HUES48 (cell line): ENCODE results near the gene WT1.

Experiments used
- H3K27ac ChIP-seq: one replicate; pipeline ENCODE4 v1.7.0; 2013; ENCODE audit warnings: low read depth, low read length, inconsistent platforms
- H3K27me3 ChIP-seq: 2 replicates; pipeline ENCODE4 v1.6.1; 2013; ENCODE audit warnings: mild to moderate bottlenecking, low read length; ENCODE audit not compliant: control insufficient read depth, insufficient read depth
- H3K36me3 ChIP-seq: 2 replicates; pipeline ENCODE4 v1.6.1; 2013; ENCODE audit warnings: low read length; ENCODE audit not compliant: control insufficient read depth, insufficient read depth
- H3K4me1 ChIP-seq: 2 replicates; pipeline ENCODE4 v1.6.1; 2013; ENCODE audit warnings: mild to moderate bottlenecking, low read length; ENCODE audit not compliant: control insufficient read depth, insufficient read depth
- H3K4me3 ChIP-seq: 2 replicates; pipeline ENCODE4 v1.5.1; 2013; ENCODE audit warnings: mild to moderate bottlenecking, low read depth, low read length
- H3K9ac ChIP-seq: 2 replicates; pipeline ENCODE4 v1.6.1; 2013; ENCODE audit warnings: mild to moderate bottlenecking, low read depth, low read length, moderate library complexity
- H3K9me3 ChIP-seq: 2 replicates; pipeline ENCODE4 v1.6.1; 2013; ENCODE audit warnings: low read length; ENCODE audit not compliant: control insufficient read depth, insufficient read depth

WT1 gene

DNA sequence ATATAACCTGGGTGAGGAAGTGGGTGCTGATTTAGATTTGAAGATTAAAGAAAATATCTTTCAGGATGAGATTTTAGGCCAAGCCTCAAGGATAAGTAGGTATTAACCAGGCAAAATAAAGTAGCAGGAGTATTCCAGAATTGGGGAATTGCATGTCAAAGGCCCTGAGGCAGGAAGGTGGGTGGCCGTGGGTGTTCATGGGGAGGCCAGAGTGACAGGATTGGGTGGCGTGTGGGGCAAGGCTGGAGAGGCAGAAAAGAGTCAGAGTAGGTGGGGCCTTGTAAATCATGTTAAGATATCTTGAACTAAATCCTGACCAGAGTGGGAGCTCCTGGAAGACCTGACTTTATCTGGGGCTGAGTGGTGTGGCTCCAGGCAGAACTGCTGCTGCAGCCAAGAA lies 19.7 kb upstream of the WT1 start:
- H3K27ac ChIP-seq, result no peak overlapping the region
- H3K9me3 ChIP-seq, result no peaks in the 10 kb centered on the region
- H3K4me1 ChIP-seq, result no peaks in the 10 kb centered on the region
- no peaks in the 10 kb centered on the region for H3K36me3 ChIP-seq
- no peak overlapping the region for H3K4me3 ChIP-seq
- H3K9ac ChIP-seq, result no peak overlapping the region
- no peaks in the 10 kb centered on the region for H3K27me3 ChIP-seq

- Histone ChIP-seq H3K36me3 (no peaks in the 10 kb centered on the region), H3K27ac (no peak overlapping the region), H3K4me1 (no peaks in the 10 kb centered on the region), H3K4me3 (no peak overlapping the region), H3K9ac (no peak overlapping the region), H3K9me3 (no peaks in the 10 kb centered on the region), H3K27me3 (no peaks in the 10 kb centered on the region)
Observed at GRCh38 chr11:32451808-32452207, 16.5 kb upstream of the WT1 start.

GRCh38 chr11:32450372-32450771 lies 15.0 kb upstream of the WT1 start:
- no peak overlapping the region for H3K4me3 ChIP-seq
- H3K4me1 ChIP-seq, result no peaks in the 10 kb centered on the region
- no peaks in the 10 kb centered on the region; the same call in 1 of the 2 replicates for H3K27me3 ChIP-seq
- no peaks in the 10 kb centered on the region for H3K36me3 ChIP-seq
- H3K27ac ChIP-seq, result no peak overlapping the region
- no peak overlapping the region for H3K9ac ChIP-seq
- H3K9me3 ChIP-seq, result no peaks in the 10 kb centered on the region

DNA sequence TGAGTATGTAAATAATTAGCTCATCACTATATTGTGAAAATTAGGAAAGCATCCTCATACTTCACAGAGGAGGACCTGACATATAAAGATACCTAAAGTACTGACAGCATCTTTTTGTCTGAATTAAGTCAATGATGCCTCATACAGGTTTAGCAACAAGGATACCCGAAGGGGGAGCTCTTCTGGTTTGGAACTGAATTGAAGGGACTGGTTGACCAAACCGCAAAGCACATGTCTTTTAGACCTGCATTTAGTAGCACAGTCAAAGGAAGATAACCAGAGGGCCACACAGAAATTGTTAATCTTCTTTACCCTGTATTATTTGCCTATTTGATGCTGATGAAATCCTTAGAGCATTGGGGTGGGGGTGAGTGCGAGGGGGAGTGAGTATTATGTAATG lies 12.9 kb upstream of the WT1 start:
- H3K27ac ChIP-seq, result no peak overlapping the region
- H3K9ac ChIP-seq, result no peak overlapping the region
- H3K36me3 ChIP-seq, result no peaks in the 10 kb centered on the region
- no peaks in the 10 kb centered on the region for H3K4me1 ChIP-seq
- H3K27me3 ChIP-seq, result peaks cover 11% of the 10 kb centered on the region
- no peak overlapping the region for H3K4me3 ChIP-seq
- no peaks in the 10 kb centered on the region for H3K9me3 ChIP-seq

DNA sequence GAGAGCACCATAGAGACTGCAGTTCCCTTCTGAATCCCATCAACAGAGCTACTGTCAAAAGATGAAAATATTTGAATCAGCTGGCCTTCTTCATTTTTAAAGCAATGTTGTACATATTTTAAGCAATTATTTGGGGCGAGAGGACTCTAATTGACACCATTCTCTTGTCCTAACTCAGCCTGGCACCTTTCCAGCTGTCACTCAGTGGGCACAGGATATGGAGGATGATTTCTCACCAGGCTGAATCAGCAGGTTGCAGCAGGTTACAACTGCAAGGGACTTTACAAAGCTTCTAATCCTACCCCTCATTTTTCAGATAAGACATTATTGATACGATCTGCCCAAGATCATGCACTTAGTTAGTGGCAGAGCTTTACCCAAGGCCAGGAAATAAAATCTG lies 11.9 kb upstream of the WT1 start:
- H3K9me3 ChIP-seq, result no peaks in the 10 kb centered on the region
- no peaks in the 10 kb centered on the region for H3K36me3 ChIP-seq
- no peak overlapping the region for H3K9ac ChIP-seq
- H3K27ac ChIP-seq, result no peak overlapping the region
- no peak overlapping the region for H3K4me3 ChIP-seq
- H3K4me1 ChIP-seq, result no peaks in the 10 kb centered on the region
- peaks cover 21% of the 10 kb centered on the region for H3K27me3 ChIP-seq

DNA sequence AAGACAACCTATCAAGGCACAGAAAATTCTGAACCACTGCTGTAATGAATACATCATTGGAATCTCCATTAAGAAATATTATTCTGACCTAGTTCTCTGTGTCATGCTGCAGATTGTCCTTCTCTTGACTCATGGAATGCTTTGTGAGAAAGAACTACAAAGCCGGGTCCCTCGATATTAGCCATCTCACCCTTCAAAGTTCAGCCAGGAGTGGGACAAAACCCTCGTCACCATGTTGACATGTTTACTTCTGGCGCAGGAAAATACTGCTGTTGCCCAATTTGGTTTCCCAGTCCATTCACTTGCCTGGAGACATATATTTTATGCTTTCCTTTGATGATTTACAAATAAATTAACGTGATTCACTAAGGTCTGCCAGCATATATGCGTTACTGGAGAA lies 10.9 kb upstream of the WT1 start:
- H3K9ac ChIP-seq, result no peak overlapping the region
- H3K27ac ChIP-seq, result no peak overlapping the region
- no peaks in the 10 kb centered on the region for H3K9me3 ChIP-seq
- peaks cover 31% of the 10 kb centered on the region for H3K27me3 ChIP-seq
- no peaks in the 10 kb centered on the region for H3K36me3 ChIP-seq
- no peak overlapping the region for H3K4me3 ChIP-seq
- H3K4me1 ChIP-seq, result no peaks in the 10 kb centered on the region

GRCh38 chr11:32444186-32444585 lies 8.8 kb upstream of the WT1 start:
- no peaks in the 10 kb centered on the region for H3K9me3 ChIP-seq
- no peak overlapping the region for H3K4me3 ChIP-seq
- H3K27me3 ChIP-seq, result peaks cover 52% of the 10 kb centered on the region
- no peak overlapping the region for H3K9ac ChIP-seq
- H3K36me3 ChIP-seq, result no peaks in the 10 kb centered on the region
- H3K27ac ChIP-seq, result no peak overlapping the region
- H3K4me1 ChIP-seq, result no peaks in the 10 kb centered on the region

DNA sequence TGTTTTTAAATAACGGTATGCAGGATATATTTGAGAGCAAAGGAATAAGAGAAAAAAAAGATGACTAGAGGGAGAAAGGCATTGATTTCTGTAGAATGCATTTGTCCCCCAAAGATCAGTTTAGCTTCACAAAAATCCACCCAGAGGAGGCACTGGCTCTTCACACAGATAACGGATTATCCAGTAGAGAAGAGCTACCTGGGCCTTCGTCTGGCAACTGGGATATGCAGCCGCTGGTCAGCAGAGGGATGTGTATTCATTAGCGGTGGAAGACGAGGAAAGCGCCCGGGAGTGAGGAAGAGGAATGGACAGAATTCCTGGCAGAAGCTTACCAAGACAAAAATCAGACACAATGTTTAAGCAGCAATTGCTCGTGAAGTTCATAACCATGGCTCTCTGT lies 5.6 kb upstream of the WT1 start:
- Histone ChIP-seq H3K9ac (no peak overlapping the region), H3K36me3 (no peaks in the 10 kb centered on the region), H3K4me1 (peaks cover 13% of the 10 kb centered on the region), H3K27ac (no peak overlapping the region), H3K4me3 (no peak overlapping the region), H3K27me3 (peaks cover 84% of the 10 kb centered on the region), H3K9me3 (no peaks in the 10 kb centered on the region)

DNA sequence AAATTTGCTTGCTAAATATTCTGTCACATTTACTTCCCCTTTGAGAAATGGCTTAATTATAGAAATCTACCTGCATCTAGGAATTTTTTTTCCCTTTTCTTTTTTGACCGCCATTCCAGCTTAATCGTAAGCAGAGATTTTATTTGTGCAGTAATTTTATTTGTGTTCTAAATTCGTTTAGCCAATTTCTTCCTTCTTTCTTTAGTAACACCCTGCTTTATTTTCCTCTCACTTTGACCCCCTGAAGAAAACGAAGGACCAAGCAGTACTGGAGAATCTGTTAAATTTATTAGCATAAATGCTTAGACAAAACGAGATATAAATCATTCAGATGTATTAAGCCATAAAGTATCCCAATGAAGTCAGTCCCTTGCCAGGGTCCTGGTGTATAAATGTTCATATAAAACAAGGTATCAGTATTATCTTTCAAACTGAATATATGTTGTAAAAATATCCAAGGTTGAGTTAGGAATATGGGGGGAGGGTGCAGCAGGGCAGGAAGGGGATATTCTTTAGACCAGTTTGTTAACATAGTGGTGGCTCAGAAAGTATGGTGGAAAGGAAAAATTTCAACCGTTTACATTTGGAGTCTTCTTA lies 5.1 kb upstream of the WT1 start:
- H3K4me3 ChIP-seq, result no peak overlapping the region
- no peaks in the 10 kb centered on the region for H3K9me3 ChIP-seq
- no peak overlapping the region for H3K9ac ChIP-seq
- H3K4me1 ChIP-seq, result peaks cover 17% of the 10 kb centered on the region
- H3K27ac ChIP-seq, result no peak overlapping the region
- H3K36me3 ChIP-seq, result no peaks in the 10 kb centered on the region
- H3K27me3 ChIP-seq, result peaks cover 90% of the 10 kb centered on the region

DNA sequence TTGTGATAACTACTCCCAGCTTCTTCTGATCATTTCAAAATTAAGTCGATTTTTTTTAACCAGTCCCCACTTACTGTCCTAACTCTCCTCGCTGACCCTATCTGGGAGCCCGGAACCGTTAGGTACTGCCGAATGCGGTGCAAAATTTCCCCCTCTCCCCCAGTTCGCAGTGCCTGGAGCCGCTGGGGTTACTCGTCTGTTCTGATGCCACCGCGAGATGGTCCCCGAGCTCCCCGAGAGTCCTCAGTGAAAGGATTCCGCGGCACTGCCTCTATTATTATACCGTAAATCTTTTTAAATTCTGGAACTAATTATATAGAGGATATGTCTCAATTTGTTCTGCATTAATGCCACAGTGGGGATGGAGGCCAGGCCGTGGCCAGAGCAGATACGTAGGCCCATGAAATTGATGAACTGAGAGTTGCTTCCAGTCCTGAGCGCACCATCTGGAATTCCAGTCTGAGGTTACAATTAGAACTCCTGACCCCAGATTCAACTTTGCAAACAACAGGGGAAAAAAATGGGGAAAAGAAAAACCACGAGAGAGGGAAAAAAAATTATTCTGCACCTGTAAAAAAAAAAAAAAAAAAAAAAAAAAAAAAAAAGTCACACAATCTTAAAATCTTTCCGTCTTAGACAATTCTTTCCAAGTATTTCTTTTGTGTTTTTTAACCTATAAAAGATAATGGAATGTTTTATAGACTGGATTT lies 4.3 kb upstream of the WT1 start:
- no peaks in the 10 kb centered on the region for H3K9me3 ChIP-seq
- peaks cover 97% of the 10 kb centered on the region for H3K27me3 ChIP-seq
- no peak overlapping the region for H3K9ac ChIP-seq
- H3K36me3 ChIP-seq, result no peaks in the 10 kb centered on the region
- no peak overlapping the region for H3K4me3 ChIP-seq
- H3K27ac ChIP-seq, result no peak overlapping the region
- H3K4me1 ChIP-seq, result peaks cover 17% of the 10 kb centered on the region

- Histone ChIP-seq H3K9me3 (no peaks in the 10 kb centered on the region), H3K4me3 (no peak overlapping the region), H3K36me3 (no peaks in the 10 kb centered on the region), H3K4me1 (peaks cover 19% of the 10 kb centered on the region), H3K27me3 (peaks cover 100% of the 10 kb centered on the region), H3K27ac (no peak overlapping the region), H3K9ac (no peak overlapping the region)
Observed at GRCh38 chr11:32438866-32439489, 3.6 kb upstream of the WT1 start.
